Activated naive CD4-positive, alpha-beta T cell treated with anti-CD3 and anti-CD28 coated beads, Interleukin-2, amount 50 U/mL, for 24 hours (primary cell): ENCODE measurements around the gene PSG3.
"Not testable (repeated sequence)": the region's sequence is repeated elsewhere in the genome, so short reads cannot be mapped to it uniquely, and the experiment has no call there.

Experiments
- H3K27ac Mint-ChIP-seq: one replicate; pipeline ENCODE4 v1.8.0; 2021; ENCODE audit warnings: mild to moderate bottlenecking, mixed read lengths
- H3K27me3 Mint-ChIP-seq: one replicate; pipeline ENCODE4 v1.8.0; 2021; ENCODE audit warnings: mixed read lengths
- H3K36me3 Mint-ChIP-seq: one replicate; pipeline ENCODE4 v1.8.0; 2021; ENCODE audit warnings: mixed read lengths
- H3K4me1 Mint-ChIP-seq: one replicate; pipeline ENCODE4 v1.8.0; 2021; ENCODE audit warnings: mixed read lengths
- H3K4me3 Mint-ChIP-seq: one replicate; pipeline ENCODE4 v1.8.0; 2021; ENCODE audit warnings: mild to moderate bottlenecking, mixed read lengths
- H3K9me3 Mint-ChIP-seq: one replicate; pipeline ENCODE4 v1.8.0; 2021; ENCODE audit warnings: mixed read lengths

PSG3 gene

GRCh38 chr19:42728341-42728740 lies 11.9 kb downstream of the PSG3 start:
- H3K36me3 Mint-ChIP-seq, H3K4me1 Mint-ChIP-seq, H3K9me3 Mint-ChIP-seq, H3K27ac Mint-ChIP-seq, H3K4me3 Mint-ChIP-seq: not testable (repeated sequence)
- H3K27me3 Mint-ChIP-seq: peaks cover 18% of the 10 kb centered on the region

DNA sequence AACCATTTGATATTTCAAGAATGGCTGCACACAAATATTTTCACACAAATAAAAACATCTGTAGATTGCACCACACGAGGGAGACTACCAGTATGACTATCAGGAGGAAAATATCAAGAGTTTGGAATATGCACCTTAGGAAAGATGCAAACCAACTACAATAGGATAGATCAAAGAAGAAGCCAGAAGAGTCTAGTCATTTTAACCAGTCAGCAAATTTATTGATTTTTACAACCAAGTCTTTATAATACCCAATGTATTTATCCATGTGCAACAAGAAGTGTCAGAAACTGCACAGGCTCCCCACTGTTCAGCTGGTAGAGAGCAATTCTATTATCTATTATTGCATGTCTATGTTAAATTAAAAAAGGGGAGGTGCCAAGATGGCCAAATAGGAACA lies 26.3 kb downstream of the PSG3 start:
- peaks cover 27% of the 10 kb centered on the region for H3K27me3 Mint-ChIP-seq
- not testable (repeated sequence) for H3K27ac Mint-ChIP-seq, H3K4me1 Mint-ChIP-seq, H3K36me3 Mint-ChIP-seq, H3K9me3 Mint-ChIP-seq, H3K4me3 Mint-ChIP-seq

- H3K9me3 Mint-ChIP-seq, H3K36me3 Mint-ChIP-seq, H3K27ac Mint-ChIP-seq, H3K4me3 Mint-ChIP-seq, H3K4me1 Mint-ChIP-seq: not testable (repeated sequence)
- H3K27me3 Mint-ChIP-seq: peaks cover 30% of the 10 kb centered on the region
Measured at GRCh38 chr19:42712753-42713152, 27.5 kb downstream of the PSG3 start.

DNA sequence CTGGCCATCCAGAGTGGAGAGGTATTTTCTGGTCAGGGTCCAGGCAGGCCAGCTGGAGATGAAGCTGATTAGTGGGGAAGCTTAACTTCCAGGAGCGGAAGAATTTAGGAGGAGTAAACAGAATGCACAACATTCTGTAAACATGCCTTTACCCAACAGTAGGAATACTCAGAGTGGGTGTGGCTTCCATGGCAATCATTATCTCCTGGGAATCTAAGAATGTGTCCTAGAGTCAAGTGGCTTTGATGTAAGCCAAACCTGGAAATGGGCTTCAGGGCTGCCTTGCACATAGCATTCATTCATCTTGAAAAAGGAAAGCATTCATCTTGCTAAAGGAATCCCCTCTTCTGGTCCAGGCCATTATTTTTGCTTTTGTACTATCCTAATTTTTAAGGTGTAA lies 29.3 kb downstream of the PSG3 start:
- H3K27me3 Mint-ChIP-seq: peaks cover 27% of the 10 kb centered on the region
- H3K4me3 Mint-ChIP-seq: not testable (repeated sequence)

GRCh38 chr19:42697884-42698283 lies 42.4 kb downstream of the PSG3 start:
- H3K27me3 Mint-ChIP-seq: peaks cover 29% of the 10 kb centered on the region
- H3K4me3 Mint-ChIP-seq: no peak overlapping the region

More for the DNA sequence above, 29.3 kb downstream of the PSG3 start:
- peak overlapping the region; percentile 46 for H3K27ac Mint-ChIP-seq
- H3K4me1 Mint-ChIP-seq, H3K36me3 Mint-ChIP-seq, H3K9me3 Mint-ChIP-seq: not testable (repeated sequence)

DNA sequence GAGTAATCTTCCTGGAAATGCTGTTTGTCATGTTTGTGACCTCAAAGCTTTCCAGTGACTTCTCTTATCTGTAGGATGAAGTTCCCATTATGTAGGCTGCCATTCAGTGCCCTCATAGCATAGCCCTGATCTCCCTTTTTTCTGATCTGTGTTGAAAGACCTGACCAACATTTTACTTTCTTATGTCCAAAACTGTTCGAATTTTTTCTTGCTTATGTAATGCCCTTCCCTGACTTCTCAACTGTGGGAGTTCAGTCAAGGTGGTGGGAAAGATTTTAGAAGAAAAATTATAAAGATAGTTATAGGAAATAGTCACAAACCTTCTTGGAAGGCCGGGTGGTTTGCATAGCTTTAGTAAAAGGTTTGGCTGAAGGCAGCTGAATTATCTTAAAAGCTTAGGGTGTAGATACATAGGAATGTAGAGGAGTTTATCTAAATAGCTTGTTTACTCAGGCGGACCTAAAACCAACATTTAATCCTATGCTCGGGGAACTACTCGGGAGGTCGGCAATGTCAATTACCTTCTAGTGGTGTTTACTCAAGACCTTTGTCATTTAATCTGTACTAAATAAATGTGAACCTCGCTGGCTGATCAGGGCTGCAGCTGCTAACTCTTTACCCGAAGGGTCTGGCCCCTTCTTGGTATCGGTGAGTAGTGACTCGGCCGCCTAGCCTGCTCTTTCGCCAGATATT lies 44.3 kb downstream of the PSG3 start:
- Mint-ChIP-seq H3K4me1 (no peaks in the 10 kb centered on the region), H3K27ac (no peak overlapping the region), H3K9me3 (no peaks in the 10 kb centered on the region), H3K36me3 (no peaks in the 10 kb centered on the region), H3K27me3 (peaks cover 34% of the 10 kb centered on the region), H3K4me3 (no peak overlapping the region)

More at GRCh38 chr19:42697884-42698283, 42.4 kb downstream of the PSG3 start:
- H3K4me1 Mint-ChIP-seq: no peaks in the 10 kb centered on the region
- H3K9me3 Mint-ChIP-seq: no peaks in the 10 kb centered on the region
- H3K36me3 Mint-ChIP-seq: no peaks in the 10 kb centered on the region
- no peak overlapping the region for H3K27ac Mint-ChIP-seq

GRCh38 chr19:42693760-42694350 lies 46.4 kb downstream of the PSG3 start:
- H3K36me3 Mint-ChIP-seq: no peaks in the 10 kb centered on the region
- peaks cover 30% of the 10 kb centered on the region for H3K27me3 Mint-ChIP-seq

DNA sequence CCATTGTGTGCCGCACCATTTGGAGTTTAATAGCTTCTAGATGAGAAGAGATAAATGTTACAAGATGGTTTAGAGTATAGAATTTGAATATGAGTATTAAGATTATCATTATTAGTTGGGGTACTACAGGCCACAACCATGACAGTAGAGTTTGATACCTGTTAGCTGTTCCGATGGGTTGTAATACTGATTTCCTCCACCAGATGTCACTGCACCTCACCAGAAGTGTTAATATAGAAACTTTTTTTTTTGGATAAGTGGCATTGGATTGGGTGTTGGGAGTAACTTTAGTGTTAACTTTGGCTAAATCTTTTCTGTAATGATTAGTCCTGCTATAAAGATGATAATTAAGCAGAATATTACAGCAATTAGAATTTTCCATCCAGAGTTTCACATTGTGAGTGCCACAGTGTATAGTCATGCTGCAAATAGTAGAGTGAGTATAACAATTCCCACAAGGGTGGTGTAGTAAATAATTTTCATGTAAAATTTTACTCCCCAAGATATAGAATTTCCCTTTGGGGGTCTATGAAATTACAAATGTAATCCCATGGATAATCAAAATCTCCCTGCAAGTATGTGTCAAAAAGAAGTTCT lies 56.3 kb downstream of the PSG3 start:
- H3K9me3 Mint-ChIP-seq: peaks cover 27% of the 10 kb centered on the region

More at GRCh38 chr19:42693760-42694350, 46.4 kb downstream of the PSG3 start:
- Mint-ChIP-seq H3K9me3 (no peaks in the 10 kb centered on the region), H3K4me1 (no peaks in the 10 kb centered on the region), H3K27ac (no peak overlapping the region), H3K4me3 (no peak overlapping the region)

GRCh38 chr19:42676326-42676725 lies 64.0 kb downstream of the PSG3 start:
- not testable (repeated sequence) for H3K4me3 Mint-ChIP-seq, H3K27me3 Mint-ChIP-seq, H3K36me3 Mint-ChIP-seq

More for the DNA sequence above, 56.3 kb downstream of the PSG3 start:
- peaks cover 6% of the 10 kb centered on the region for H3K36me3 Mint-ChIP-seq
- no peak overlapping the region for H3K27ac Mint-ChIP-seq
- peaks cover 8% of the 10 kb centered on the region for H3K27me3 Mint-ChIP-seq
- no peak overlapping the region for H3K4me3 Mint-ChIP-seq
- H3K4me1 Mint-ChIP-seq: no peaks in the 10 kb centered on the region

GRCh38 chr19:42674549-42674948 lies 65.7 kb downstream of the PSG3 start:
- not testable (repeated sequence) for H3K27ac Mint-ChIP-seq, H3K4me1 Mint-ChIP-seq, H3K27me3 Mint-ChIP-seq, H3K36me3 Mint-ChIP-seq, H3K4me3 Mint-ChIP-seq
- H3K9me3 Mint-ChIP-seq: peaks cover 12% of the 10 kb centered on the region

More at GRCh38 chr19:42676326-42676725, 64.0 kb downstream of the PSG3 start:
- H3K27ac Mint-ChIP-seq, H3K4me1 Mint-ChIP-seq: not testable (repeated sequence)
- peaks cover 12% of the 10 kb centered on the region for H3K9me3 Mint-ChIP-seq
